ENCODE measurements around the gene NPHS1.

The NPHS1 gene

DNA sequence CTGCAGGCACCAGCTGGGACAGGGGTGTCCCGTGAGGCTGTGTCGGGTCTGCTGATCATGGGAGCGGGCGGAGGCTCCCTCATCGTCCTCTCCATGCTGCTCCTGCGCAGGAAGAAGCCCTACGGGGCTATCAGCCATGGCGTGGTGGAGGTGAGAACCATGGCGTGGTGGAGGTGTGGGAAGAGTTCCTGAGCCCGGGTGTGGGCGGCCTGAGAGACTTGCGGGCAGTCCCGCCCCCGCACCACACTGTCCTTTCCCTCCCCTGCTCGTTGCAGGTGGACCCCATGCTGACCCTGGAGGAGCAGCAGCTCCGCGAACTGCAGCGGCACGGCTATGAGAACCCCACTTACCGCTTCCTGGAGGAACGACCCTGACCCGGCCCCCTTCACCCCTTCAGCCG lies 26.8 kb upstream of the NPHS1 start:
- no peak for DNase-seq

DNA sequence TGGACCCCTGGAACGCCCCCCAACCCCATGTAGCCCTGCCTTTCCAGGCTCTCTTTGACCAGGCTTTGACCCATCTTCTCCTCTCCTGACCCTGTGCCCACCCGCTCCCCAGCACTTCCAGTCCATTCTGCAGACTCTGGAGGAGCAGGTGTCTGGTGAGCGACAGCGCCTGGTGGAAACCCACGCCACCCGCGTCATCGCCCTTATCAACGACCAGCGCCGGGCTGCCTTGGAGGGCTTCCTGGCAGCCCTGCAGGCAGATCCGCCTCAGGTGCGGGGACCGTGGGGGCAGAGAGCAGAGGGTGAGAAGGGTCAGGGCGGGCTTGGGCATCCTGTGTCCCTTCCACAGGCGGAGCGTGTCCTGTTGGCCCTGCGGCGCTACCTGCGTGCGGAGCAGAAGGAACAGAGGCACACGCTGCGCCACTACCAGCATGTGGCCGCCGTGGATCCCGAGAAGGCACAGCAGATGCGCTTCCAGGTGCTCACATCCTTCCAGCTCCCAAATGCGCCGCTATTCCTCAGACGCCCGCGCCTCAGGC lies 22.2 kb upstream of the NPHS1 start:
- DNase-seq, result no peak

DNA sequence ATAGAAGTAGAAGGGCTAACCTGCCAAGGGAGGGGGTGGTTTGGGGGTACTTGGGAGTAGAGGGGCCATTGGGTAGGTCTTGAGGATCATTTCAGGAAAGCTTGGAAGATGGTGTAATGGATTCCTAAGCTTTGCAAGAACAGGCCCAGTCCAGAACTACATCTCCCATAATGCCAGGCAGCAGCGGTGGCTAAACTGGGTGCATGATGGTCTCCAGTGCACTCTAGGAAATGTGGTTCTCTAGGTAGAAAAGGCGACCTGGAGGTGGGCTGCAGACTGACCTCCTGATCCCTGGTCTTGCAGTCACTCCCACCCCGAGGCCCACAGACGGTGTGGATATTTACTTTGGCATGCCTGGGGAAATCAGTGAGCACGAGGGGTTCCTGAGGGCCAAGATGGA lies 19.9 kb upstream of the NPHS1 start:
- DNase-seq, result no peak

DNA sequence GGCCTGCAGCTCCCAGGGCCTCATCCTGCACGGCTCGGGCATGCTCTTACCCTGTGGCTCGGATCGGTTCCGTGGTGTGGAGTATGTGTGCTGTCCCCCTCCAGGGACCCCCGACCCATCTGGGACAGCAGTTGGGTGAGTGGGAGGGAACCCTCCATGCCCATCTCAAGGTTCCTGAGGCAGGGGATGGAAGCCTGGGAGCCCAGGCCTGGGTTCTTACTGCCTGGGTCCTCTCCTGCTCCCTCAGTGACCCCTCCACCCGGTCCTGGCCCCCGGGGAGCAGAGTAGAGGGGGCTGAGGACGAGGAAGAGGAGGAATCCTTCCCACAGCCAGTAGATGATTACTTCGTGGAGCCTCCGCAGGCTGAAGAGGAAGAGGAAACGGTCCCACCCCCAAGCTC lies 19.3 kb upstream of the NPHS1 start:
- no peak for DNase-seq

DNA sequence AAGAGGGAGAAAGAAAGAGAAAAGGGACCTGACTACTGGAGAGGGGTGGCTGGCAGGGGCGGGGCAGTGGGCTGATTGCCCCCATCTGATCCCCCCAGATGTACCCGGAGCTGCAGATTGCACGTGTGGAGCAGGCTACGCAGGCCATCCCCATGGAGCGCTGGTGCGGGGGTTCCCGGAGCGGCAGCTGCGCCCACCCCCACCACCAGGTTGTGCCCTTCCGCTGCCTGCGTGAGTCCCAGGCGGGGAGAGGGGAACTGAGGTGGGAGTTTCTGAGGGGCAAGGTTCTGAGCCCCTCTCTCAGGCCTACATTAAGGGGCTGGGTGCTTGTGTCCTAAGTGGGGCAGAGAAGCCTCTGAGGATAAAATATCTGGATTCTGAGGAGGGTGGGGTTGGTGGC lies 18.5 kb upstream of the NPHS1 start:
- DNase-seq, result no peak

DNA sequence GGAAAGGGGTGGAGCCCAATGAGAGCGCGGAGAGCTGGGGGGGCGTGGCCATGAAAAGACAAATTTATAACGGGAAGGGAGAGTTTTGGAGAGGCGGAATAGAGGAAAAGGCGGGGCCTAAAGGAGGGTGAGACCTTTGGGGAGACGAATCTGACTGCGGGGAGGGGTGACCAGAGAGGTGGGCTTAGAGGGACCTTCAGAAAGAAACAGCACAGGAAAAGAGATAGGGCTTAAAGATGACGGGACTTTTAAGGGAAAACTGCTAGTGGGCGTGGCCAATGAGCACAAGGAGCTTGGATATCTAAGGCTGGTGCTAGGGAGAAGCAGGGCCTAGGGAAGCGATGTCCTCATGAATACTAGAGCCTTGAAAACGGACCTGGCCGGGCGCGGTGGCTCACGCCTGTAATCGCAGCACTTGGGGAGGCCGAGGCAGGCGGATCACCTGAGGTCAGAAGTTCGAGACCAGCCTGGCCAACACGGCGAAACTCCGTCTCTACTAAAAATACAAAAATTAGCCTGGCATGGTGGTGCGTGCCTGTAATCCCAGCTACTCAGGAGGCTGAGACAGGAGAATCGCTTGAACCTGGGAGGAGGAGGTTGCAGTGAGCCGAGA lies 17.9 kb upstream of the NPHS1 start:
- DNase-seq, result peak; percentile 45

DNA sequence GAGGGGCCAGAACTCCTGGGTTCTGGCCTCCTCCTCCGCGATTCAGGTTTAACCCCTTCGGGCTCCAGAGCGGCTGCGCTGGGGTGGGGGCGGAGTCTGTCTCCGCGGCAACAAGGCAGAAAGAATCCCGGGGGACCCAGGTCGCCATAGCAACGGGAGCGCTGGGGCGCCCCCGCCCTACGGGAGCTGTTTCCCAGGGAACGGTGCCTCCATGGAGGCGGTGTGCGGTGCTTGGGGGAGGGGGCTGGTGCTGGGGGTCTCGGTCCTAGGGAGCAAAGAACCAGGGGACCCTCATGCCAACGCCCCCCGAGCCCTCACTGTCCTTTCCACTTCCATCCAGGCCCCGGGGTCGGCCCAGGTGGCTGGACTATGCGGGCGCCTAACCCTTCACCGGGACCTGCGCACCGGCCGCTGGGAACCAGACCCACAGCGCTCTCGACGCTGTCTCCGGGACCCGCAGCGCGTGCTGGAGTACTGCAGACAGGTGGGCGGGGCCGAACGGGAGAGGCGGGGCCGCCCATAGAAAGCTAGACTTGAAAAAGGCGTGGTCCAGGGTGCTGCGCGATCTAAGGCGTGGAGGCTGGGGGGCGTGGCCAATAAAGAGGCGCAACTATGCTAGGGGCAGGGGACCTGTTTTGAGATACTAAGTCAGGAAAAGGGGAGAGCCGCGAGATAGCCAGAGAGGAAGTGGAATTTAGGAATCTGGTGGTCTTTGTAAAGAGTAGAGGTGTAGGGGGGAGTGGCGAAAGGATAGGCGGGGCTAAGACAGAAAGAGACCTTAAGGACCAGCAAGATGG lies 17.2 kb upstream of the NPHS1 start:
- DNase-seq, result peak; percentile 67

DNA sequence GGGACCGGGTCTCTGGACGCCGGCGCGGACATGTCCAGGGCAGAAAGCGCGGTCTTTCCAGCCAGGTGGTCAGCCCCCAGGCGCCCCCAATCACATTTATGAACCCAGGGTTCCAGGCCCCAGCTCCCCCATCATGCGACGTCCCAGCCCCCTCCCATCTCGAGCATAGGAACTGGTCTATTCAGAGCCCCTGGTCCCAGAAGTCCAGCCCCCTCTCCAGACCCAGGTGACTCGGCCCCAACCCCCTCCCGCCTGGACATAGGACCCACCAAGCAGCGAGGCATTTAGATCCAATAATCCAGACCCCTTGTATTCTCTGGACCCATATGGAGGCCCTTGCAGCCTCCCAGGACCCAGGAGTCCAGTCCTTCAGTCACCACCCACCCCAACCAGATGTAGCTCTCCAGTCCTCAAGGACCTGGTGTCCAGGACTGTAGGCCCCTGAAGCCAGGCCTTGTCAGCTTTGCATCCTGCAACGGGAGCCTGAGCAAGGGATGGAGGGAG lies 16.6 kb upstream of the NPHS1 start:
- no peak for DNase-seq

DNA sequence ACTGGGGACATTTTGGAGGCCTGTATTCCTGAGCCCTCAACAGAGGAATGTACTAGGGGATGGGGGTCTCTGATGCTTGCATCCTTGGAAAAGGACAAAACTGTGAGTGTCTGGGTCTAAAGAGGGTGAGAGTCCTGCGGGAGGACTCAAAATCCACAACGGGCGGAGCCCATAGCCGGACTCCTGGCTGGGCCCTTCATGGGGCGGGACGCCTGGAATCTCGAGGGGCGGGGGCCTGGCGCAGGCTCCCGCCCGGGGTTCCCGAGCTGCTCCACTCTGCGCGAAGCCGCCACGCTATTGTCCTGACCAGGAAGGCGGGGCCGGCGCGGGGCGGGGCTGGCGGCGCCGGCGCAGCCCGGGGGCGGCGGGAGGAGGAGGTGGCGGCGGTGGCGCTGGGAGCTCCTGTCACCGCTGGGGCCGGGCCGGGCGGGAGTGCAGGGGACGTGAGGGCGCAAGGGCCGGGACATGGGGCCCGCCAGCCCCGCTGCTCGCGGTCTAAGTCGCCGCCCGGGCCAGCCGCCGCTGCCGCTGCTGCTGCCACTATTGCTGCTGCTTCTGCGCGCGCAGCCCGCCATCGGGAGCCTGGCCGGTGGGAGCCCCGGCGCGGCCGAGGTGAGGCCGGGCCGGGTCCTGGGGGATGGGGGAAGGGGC lies 16.0 kb upstream of the NPHS1 start, which contains the start of gene APLP1:
APLP1 (plus strand) TSS at position 403 of the 651 bp plus-strand sequence; CDS start at position 466, 63 bp downstream.
- DNase-seq, result peak; percentile 19

DNA sequence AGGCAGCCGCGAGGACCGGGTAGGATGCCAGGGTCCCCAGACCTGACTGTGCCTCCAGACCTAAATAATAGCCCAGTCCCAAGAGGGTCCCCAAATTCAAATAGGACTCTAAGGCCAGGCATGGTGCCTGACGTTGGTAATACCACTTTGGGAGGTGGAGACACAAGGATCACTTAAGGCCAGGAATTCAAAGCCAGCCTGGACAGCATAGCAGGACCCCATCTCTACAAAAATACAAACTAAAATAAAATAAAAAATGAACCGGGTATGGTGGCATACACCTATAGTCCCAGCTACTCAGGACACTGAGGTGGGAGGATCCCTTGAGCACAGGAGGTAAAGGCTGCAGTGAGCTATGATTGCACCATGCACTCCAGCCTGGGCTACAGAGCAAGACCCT lies 10.7 kb upstream of the NPHS1 start:
- no peak for DNase-seq

DNA sequence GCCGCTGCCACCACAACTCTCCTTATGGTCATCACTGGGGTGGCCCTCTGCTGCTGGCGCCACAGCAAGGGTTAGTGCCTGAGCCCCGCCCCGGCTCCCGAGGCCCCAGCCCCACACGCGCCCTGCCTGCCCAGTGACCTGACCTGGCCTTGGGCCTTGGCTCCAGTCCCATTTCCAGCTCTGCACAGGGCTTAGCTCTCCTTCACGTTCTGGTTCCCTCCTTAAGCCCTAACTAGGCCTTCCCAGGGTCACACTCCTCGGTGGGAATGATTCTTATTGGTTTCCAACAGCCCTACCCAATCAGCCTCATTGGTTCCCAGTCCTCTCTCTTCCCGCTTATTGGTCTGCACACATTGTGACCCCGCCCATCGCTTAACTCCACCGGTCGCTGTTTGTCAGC lies 10.2 kb upstream of the NPHS1 start:
- DNase-seq, result no peak

DNA sequence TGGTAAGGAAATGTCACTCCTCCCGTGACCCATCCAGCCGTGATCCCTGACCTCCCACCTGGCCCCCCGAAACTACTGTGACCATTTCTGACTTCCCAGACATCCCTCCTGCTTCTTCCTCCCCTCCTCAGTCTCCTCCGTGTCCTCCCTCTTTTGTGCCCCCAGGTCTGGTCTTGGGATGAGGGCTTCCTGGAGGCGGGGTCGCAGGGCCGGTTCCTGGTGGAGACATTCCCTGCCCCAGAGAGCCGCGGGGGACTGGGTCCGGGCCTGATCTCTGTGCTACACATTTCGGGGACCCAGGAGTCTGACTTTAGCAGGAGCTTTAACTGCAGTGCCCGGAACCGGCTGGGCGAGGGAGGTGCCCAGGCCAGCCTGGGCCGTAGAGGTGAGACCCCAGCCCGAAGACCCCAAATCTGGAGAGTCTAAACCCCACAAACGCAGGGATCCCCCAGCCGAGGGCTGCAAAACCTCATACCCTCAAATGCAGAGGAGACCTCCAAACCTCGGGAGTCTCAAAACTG lies 9.4 kb upstream of the NPHS1 start:
- no peak for DNase-seq

DNA sequence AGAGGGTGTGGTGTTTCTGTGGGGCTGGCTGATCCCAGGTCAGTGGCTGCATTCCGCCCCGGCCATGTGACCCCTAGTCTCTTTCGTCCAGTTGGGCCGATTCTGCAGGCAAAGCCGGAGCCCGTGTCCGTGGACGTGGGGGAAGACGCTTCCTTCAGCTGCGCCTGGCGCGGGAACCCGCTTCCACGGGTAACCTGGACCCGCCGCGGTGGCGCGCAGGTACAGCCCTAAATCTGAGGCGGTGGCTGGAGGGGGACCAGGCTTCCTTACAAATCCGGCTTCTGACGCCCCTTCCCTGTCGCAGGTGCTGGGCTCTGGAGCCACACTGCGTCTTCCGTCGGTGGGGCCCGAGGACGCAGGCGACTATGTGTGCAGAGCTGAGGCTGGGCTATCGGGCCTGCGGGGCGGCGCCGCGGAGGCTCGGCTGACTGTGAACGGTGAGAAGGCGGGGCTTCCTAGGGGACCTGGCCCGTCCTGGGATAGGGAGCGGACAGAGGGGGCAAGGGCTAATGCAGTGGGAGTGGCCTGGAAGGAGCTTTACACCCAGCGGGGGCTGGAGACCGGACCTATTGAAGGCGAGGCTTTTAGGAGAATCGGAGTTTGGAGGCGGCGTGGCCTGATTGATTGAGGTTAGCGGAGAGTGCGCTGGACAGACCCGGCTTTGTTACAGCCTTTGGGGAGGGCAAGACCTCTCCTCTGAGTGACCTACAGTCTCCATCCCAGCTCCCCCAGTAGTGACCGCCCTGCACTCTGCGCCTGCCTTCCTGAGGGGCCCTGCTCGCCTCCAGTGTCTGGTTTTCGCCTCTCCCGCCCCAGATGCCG lies 8.7 kb upstream of the NPHS1 start:
- no peak for DNase-seq

DNA sequence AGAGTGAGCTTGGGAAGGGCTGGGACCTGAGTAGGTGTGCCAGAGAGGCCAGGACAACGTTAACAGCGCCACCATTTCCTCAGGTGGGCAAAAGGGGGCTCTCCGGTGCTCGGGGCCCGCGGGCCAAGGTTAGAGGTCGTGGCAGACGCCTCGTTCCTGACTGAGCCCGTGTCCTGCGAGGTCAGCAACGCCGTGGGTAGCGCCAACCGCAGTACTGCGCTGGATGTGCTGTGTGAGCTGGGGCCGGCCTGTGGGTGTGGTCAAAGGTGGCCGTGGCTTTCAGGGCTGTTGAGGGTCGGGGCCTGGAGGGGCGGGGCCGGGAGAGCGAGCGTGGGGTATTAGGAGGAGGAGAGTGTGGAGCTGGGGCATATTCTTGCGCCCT lies 8.1 kb upstream of the NPHS1 start:
- no peak for DNase-seq

DNA sequence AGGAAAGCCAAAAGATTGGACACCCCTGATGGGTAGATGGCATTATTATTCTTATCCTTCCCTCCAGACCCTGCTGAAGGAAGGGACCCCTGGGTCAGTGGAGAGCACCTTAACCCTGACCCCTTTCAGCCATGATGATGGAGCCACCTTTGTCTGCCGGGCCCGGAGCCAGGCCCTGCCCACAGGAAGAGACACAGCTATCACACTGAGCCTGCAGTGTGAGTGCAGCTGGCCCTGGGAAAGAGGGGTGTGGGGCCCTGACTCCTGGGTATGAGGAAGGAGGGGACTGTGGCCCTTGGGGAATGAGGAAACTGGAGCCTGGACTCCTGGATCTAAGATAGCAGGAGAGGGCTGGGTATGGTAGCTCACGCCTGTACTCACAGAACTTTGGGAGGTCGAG lies 7.1 kb upstream of the NPHS1 start:
- DNase-seq, result no peak

DNA sequence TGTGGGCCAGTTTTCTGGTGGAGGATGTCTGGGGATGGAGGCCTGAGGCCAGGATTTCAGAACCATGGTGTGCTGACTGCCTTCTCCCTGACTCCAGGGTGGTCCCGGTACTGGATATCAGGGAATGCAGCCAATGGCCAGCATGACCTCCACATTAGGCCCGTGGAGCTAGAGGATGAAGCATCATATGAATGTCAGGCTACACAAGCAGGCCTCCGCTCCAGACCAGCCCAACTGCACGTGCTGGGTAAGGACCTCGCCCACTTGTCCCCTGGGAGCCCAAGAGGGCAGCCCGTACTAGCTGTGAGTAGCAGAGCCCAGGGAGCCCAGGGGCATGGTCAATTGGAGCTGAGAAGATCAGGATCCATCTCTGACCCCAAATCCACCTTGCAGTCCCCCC lies 6.0 kb upstream of the NPHS1 start:
- DNase-seq, result no peak

DNA sequence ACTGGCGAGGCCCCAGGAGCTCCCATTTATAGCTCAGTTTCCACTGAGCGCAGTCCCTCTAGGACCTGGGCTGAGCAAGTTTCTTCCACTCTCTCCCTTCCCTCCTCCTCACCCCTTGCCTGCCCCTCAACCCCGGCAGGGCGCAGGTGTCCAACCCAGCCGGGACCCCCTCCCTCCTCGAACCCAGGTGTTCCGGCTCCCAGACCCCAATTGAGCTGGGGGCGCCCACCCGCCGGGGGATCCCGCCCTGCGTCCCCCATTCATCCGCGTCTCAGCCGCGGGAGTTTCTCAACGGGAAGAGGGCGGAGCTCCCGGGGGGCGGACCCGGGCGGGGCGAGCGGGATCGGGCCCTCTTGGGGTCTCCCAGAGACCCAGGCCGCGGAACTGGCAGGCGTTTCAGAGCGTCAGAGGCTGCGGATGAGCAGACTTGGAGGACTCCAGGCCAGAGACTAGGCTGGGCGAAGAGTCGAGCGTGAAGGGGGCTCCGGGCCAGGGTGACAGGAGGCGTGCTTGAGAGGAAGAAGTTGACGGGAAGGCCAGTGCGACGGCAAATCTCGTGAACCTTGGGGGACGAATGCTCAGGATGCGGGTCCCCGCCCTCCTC lies 4.3 kb upstream of the NPHS1 start, which contains the start of gene KIRREL2:
KIRREL2 (plus strand) TSS at position 366 of the 604 bp plus-strand sequence; CDS start at position 575, 209 bp downstream.
- DNase-seq, result no peak

DNA sequence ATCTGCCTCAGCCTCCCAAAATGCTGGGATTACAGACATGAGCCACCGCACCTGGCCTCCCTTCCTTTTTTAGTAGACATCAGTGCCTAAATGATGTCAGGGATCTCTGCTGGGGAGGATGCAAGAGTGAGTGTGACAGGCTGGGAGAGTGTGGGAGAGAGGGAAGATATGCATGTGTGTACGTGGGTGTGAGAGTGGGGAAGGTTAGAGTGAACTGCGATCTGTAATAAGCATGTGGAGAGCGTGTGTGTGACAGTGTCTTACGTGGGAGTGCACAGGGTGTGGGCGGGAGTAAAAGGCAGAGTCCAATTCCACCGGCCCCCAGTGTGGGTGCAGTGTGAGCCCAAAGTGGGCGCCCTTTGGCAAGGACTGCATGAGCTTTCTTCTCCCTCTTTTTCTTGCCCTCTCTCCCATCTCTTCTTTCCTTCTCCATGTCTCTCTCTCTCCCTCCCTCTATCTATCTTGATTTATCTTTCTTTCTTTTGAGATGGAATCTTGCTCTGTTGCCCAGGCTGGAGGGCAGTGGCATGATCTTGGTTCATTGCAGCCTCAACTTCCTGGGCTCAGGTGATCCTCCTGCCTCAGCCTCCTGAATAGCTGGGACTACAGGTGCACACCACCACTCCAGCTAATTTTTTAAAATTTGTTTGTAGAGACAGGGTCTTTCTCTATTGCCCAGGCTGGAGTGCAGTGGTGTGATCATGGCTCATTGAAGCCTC lies 893 bp upstream of the NPHS1 start:
- DNase-seq, result no peak

DNA sequence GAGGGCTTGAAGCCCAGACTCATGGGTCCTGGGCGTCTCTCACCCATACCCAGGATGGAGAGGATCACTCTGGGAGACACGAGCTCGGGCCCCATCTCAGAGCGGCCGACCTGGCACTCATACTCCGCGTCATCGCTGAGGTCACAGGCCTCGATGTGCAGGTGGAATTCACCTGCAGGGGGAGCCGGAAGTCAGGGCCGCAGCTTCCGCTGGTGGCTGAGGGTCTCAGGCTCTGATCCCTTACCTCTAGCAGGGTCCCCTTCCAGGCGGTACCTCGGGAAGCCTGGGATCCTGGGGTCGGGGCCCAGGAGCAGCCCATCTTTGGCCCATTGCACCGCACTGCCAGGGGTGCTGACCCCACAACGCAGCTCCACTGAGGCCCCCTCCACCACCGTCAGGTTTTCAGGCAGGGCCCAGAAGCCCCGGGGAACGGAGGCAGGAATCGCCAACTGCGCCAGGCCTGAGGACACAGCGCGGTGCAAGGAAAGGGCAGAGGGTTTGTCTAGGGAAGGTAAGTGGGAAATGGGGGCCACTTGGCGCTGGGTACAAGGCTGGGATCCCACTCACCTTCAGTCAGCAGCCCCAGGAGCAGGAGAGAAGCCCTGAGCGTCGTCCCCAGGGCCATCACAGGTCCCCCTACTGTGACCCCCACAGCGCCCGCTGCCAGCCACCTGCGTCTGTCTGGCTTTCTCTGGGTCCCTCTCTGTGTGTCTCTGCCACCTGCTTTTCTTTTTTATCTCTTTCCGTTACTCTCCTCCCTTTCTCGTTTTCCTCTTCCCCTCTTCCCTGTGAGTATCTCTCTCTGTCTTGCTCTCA lies 883 bp downstream of the NPHS1 start:
- no peak for DNase-seq

DNA sequence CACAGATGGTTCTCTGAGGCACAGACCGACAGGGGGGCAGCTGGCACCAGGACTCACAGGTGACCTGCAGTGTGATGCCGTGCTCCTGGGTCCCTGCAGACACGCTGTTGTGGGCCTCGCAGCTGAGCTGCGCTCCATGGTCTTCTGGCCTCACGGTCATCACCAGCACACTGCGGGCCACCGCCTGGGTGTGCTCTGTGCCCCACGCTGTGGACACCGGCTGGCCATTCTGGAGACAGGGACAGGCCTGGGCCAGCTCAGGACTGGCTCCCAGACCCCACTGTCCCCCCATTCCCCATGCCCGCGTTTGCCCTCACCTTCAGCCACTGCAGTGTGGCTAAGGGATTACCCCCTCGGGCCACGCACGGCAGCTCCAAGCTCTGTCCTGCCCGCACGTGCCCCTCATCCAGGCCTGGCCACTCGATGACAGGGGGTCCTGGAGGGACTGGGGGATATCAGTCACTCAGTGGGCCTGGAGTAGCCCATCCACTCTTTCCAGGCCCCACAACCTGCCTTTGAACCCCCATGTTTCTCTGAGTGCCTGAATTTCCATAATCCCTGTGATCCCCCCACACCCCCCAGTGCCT lies 3.3 kb downstream of the NPHS1 start:
- DNase-seq, result no peak
